Left ventricle myocardium inferior (tissue), 1 donor: Measurements from ENCODE around the gene GSTCD. TPM values are rescaled to one million over a fixed set of nuclear protein-coding genes. Genes with fewer than 3 reads are reported as not detected.

Experiments used
- total RNA-seq: library from RNA; stranded (reverse); fragmentation: NEBNext Ultra II Directional; extraction: Animal tissue kit (Norgen Biotek cat#: 25700); gene quantifications from one replicate; pipeline ENCODE4 v1.2.1, GENCODE V29; 2021
- donor health status: DM: no; HTN: yes; CAD: no; lungs with severe emphysema.

Gene GSTCD
- total RNA-seq, 1 donor from 2014 or later = 5.9 TPM

Other genes with a start within 250 kb of the GSTCD start
- gene PPA2, start 234.7 kb upstream of the GSTCD start, total RNA-seq = 83.7 TPM
- gene ARHGEF38, start 156.2 kb upstream of the GSTCD start, total RNA-seq = not detected
- gene INTS12, start 95 bp upstream of the GSTCD start, total RNA-seq = 20.6 TPM
- 2.9 TPM for gene NPNT, start 186.7 kb downstream of the GSTCD start, total RNA-seq